HG03066 (cell line): Measurements from ENCODE around the gene MST1R.
"Not testable (repeated sequence)": the region's sequence is repeated elsewhere in the genome, so short reads cannot be mapped to it uniquely, and the experiment has no call there.

Experiments used
- ATAC-seq: cut with Tn5 transposase; IDR thresholded peaks from one replicate; pipeline ENCODE4 v1.9.1; 2021; ENCODE audit warnings: low read depth; ENCODE audit not compliant: unreplicated experiment

Gene MST1R

GRCh38 chr3:49912881-49913281 is 9.2 kb upstream of the MST1R start:
- no peak for ATAC-seq

GRCh38 chr3:49911611-49912010 is 7.9 kb upstream of the MST1R start:
- ATAC-seq, result no peak

GRCh38 chr3:49911124-49911420 is 7.4 kb upstream of the MST1R start:
- ATAC-seq, result no peak

GRCh38 chr3:49910409-49911123 is 6.9 kb upstream of the MST1R start:
- no peak for ATAC-seq

- no peak for ATAC-seq
These were observed 4.9 kb upstream of the MST1R start for GRCh38 chr3:49908373-49909199.

DNA sequence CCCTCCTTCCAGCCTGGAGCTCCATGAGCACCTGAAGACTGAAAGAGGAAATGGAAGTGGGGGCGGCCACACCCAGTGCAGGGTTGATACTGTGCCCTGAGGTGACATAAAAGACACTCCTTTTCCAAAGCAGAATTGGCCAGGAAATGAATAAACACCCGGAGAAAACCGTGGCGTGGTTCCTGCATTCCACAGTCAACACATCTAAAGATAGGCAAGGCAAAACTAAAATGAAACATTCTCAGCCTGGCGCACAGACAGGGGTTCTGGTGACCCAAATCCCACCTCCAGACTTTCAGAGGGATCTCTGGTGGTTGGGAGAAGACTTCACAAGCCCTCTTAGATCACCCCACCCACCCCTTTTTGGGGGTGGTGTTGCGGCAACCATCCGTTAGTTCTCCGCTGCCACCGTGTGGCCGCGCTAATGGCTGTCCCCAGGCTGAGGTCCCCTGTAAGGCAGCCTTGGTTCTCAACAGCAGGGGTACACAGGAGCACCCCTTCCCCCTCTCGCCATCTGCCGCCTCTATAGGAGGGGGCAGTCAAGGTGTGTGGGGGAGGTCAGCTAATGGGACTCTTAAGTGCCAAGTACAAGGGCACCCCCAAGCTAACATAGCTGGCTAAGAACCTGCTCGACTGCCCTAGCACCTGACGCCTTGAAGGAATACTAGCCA is 2.5 kb upstream of the MST1R start:
- no peak for ATAC-seq

- ATAC-seq, result not testable (repeated sequence)
These were observed 775 bp upstream of the MST1R start for GRCh38 chr3:49904448-49904847.

- ATAC-seq, result no peak
These were observed 945 bp downstream of the MST1R start for GRCh38 chr3:49902511-49903345.

- no peak for ATAC-seq
These were observed 2.0 kb downstream of the MST1R start for GRCh38 chr3:49901366-49902339.

- ATAC-seq, result no peak
These were observed 3.1 kb downstream of the MST1R start for GRCh38 chr3:49900491-49901153.

DNA sequence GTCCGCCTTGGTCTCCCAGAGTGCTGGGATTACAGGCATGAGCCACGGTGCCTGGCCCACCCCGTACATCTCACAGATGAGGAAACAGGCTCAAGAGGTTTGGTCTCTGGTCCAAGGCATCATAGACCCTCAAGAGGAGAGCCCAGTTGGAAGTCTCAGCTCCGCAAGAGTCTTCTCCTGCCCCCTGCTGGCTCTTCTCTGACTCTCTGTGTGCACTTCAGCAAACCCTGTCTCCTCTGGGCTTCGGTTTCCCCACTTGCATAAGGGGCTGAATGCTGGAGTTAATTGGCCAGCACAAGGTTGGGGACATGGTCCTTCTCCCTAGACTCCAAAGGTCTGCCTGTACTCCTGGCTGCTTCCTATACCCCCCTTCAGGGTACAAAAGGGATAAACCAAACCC is 3.9 kb downstream of the MST1R start:
- no peak for ATAC-seq

DNA sequence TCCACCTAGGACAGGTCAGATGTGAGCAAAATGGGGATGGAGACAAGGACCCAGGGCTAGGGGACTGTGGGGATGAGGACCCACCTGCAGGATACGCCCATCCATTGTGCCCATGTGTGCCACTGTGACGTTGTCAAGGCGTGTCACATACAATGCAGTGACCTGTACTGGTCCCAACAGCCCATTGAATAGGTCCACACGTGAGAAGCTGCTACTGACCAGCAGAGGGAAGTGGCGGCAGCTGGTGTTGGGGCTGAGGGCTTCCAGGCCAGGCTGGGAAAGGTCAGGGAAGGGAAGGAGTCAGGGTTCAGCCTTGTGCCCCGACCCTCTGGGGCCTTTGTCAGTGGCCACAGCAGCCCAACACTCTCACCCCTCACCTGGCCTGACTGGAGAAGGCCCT is 4.7 kb downstream of the MST1R start:
- no peak for ATAC-seq

DNA sequence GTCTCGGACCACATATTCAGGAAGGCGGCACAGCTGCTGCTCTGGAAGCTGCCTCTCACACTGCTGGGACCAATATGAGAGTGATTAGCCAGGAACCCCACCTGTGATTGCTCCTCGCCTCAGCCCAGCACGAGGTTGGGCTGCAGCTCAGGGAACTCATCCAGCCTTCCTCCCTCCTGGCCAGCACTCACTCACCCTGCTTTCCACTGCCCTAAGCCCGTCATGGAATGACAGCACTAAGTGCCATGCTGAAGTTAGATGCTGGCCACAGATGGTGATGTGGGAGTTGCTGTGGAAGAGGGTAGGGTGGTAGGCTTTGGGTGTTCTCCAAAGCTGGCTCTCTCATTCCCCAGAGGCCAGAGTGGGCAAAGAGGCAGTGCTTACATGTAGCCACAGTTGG is 7.3 kb downstream of the MST1R start:
- ATAC-seq, result no peak

- no peak for ATAC-seq
These were observed 7.9 kb downstream of the MST1R start for GRCh38 chr3:49895791-49896190.

DNA sequence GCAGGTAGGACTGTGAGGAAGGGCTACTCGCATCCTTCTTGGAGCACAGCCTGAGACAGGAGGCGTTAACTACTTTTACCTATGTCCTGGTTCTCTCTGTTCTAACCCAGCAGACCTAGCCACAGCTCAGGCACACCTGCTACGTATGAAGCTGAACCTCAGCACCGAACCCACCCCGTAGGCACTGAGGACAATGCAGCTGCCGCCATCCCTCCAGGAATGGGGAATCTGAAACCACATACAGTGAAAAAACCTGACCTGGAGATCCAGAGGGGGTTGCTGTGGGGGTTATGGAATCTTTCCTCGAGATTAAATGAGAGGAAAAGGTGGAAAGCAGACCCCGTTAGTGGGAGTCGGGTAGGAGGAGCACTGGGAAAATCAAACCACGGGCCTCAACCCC is 14.4 kb downstream of the MST1R start:
- no peak for ATAC-seq

DNA sequence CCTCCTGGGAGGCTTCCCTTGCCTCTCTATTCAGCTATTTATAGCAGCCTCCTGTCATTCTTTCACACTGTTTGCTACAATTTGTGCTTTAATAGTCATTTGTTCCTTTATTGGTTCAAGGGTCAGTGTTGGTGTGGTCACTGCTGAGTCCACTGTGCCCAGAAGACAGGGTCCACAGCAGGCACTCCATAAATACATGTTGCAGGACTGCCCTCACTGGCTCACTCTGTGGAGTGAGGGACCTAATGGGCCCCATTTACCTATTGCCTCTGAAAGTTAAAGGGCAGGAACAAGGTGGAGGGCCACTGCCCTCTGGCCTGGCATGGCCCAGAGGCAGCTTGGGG is 16.8 kb downstream of the MST1R start:
- no peak for ATAC-seq

DNA sequence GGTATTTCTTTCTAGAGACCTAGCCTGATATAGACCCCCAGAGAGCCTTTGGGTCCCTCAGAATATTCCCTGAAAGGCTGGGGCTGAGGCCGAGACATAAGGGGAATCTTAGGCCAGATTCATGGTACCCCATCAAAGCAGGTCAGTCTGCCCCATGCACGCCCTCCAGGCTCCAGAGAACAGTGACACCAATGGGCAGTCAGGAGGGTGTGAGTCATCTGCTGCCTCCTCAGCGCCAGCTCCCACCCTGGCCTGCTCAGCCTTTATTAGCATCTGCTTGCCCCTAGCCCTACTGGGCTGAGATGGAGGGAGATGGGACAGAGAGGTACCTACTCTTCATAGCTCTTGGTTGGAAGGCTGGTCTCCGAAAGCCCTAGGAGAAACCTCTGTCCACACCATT is 19.7 kb downstream of the MST1R start:
- ATAC-seq, result no peak

GRCh38 chr3:49882166-49882565 is 21.5 kb downstream of the MST1R start:
- ATAC-seq, result no peak

DNA sequence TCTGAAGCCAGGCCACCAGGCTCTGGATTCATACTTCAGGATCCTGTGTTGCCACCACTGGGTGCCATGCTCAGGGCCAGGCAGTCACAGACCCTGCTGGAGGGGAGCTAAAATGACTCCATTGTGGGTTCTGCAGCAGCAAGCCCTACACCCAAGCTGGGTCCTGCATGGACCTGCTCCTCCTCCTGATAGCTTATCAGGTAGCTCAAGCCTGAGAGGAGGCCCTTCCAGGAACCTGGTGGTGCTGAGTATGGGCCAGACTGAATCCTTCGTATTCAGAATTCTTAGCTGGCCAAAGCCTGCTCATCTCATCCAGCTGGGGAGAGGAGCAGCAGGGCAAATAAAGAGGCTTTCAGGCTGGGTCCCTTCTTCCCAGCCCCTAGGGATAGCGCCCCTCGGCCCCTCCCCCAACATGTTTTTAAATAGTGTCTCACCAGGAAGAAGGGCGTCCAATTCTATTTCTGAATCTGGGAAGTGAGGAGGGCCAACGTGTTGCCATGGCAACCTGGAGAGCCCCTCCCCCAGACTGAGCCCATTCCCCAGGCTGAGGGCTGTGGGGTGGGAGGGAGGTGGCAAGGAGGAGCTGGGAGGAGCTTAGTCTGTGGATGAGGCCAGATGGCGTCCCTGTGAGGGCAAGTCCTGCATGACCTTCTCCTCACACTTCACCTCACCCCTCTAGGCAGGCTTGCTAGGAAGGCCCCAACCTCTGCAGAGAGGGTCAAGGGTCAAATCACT is 22.9 kb downstream of the MST1R start:
- ATAC-seq, result no peak
